Uterine smooth muscle cell (primary cell): ENCODE measurements around the gene LRRC23. TPM values are rescaled to one million over a fixed set of nuclear protein-coding genes. Genes with fewer than 3 reads are reported as not detected.

ENCODE experiments used
- total RNA-seq: library from RNA; depleted of rRNA; stranded (reverse); fragments of >200 nt; gene quantifications from 2 replicates; pipeline ENCODE4 v1.2.3, GENCODE V29; 2014

Gene LRRC23
- 8.6 and 14.4 TPM in 2 replicates for total RNA-seq

GRCh38 chr12:6904280-6905276 is at the start of gene LRRC23:
Gene LRRC23, plus strand, starts transcription at chr12:6904822. Its CDS starts 812 bp downstream, at chr12:6905634.

GRCh38 chr12:6867413-6868210 is 37.0 kb upstream of the LRRC23 start, which contains the start of gene TPI1:
Gene TPI1, plus strand, starts transcription at chr12:6867531. Its CDS starts 36 bp downstream, at chr12:6867567.

DNA sequence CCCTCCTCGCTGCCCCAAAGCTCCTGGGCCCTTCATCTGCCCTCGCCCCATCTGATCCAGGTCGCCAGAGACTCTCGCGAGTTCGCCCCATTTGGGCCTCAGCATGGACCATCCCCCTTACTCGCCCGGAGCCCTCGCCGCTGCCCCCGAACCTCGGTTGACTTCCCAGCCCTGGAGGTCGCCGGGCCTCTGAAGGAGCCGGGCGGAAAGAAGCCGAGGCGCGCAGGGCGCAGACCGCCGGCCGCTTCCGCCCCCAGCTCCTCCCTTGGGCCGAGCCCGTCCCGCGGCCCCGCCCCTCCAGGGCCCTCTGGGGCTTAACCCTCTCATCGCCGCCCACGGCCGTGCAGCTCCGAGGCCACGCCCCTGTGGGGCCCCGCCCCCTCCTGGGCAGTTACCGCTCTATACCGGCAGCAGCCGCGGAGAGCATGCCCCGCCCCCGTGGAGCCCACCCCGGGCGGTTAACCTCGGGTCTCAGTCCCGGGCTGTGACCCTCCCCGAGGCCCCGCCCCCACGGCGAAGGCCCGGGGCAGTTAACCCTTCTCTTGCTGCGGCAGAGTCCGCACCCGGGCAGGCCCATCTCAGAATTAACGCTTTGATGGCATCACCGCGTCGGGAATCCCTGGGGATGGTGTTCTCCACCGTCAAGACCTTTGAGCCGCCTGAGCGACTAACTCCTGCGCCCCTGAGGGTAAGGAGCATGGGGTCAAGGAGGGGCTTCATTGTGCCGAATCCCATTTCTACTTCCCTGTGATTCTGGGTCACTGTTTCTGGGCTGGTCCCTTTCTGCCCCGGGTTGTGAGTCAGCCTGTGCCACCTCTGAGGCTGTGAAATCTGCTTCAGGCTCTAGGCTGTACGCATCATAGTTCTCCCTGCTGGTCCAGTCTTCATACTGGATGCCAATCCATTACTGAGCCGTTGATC is 31.3 kb upstream of the LRRC23 start, which contains the start of gene SPSB2:
SPSB2 (minus strand) TSS at position 210 of the 921 bp plus-strand sequence. CDS start 402 bp downstream, outside the sequence.

DNA sequence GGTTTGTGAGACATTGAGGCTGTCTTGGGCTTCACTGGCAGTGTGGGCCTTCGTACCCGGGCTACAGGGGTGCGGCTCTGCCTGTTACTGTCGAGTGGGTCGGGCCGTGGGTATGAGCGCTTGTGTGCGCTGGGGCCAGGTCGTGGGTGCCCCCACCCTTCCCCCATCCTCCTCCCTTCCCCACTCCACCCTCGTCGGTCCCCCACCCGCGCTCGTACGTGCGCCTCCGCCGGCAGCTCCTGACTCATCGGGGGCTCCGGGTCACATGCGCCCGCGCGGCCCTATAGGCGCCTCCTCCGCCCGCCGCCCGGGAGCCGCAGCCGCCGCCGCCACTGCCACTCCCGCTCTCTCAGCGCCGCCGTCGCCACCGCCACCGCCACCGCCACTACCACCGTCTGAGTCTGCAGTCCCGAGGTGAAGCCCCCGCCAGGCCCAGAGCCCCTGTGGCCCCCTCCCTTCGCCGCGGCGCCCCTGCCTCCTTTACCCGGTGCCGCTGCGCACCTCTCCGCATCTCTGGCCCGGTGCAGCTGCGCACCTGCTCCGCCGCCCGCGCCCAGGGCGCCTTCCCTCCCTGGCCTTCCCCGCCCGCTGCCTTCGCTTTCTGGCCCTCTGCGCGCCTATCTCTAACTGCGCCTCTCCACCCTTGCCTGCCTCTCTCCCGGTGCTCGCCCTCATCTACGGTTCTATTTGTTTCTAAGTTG is 9.8 kb downstream of the LRRC23 start, which contains the start of gene ENO2:
ENO2 (plus strand) TSS at position 335 of the 701 bp plus-strand sequence. CDS start 1,253 bp downstream, outside the sequence.

DNA sequence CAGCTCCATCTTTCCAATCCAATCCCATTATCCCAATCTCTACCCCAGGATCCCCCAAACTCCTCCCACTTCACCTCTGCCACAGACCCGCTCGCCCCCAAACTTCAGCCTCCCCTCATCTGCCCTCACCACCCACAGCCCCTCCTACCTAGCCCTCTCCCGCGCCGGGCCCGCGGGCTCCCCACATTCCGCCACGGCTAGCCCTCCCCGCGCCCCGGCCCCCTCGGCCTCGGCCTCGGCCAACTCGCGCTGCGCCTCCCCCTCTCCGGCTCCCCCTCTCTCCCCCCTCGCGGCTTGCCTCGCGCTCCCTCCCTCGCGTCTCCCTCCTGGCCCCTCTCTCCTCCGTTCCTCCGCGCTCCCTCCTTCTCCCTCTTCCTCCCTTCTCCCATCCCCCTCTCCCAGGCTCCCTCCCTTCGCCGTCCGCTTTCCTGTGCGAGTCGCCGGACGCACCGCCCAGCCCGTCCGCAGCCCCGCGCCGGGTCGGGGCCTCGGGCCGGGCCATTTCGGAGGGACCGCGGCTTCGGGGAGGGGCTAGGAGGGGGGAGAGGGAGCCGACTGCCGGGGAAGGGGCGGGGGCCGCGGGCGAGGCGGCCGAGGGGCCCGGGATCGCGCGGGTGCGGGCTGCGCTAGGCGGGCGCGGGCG is 22.9 kb downstream of the LRRC23 start, which contains the start of gene ATN1:
ATN1 (plus strand) TSS at position 581 of the 643 bp plus-strand sequence. CDS start 6,043 bp downstream, outside the sequence.

GRCh38 chr12:6943722-6944380 is 39.2 kb downstream of the LRRC23 start, which contains the start of the genes C12orf57 and RNU7-1:
Gene C12orf57, plus strand, starts transcription at chr12:6944022. Its CDS starts 100 bp downstream, at chr12:6944122.
Gene RNU7-1, plus strand, starts transcription at chr12:6943816.

DNA sequence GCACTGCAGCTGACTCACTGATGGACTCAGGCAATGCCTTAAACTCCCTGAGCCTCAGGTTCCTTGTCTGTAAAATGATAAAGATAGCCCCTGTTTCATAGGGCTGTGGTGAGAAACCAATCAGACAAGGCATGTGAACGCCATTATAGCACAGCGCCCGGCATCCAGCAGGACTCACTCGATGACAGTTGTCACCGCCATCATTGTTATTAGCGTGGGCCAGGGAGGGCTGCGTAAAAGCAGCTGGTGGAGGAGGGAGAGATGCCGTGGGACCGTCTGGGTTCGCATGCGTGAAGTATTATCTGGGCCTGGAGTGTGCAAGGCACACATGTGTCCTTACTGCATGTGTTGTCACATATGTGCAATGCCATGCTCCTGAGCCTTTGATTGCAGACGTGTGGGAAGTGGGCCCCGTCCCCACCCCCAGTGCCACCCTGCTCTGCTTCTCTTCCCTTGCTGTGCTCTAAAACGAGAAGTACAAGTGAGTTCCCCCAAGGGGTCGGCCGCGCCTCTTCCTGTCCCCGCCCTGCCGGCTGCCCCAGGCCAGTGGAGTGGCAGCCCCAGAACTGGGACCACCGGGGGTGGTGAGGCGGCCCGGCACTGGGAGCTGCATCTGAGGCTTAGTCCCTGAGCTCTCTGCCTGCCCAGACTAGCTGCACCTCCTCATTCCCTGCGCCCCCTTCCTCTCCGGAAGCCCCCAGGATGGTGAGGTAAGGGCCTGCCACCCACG is 46.4 kb downstream of the LRRC23 start, which contains the start of gene PTPN6:
PTPN6 (plus strand) TSS at position 546 of the 730 bp plus-strand sequence; CDS start at position 703, 157 bp downstream.

Other genes with a start within 250 kb of the LRRC23 start
- gene ING4, start 241.7 kb upstream of the LRRC23 start, total RNA-seq = 20.8 and 30.4 TPM in 2 replicates
- 10.1 and 10.3 TPM in 2 replicates for gene ZNF384, start 215.4 kb upstream of the LRRC23 start, total RNA-seq
- gene PIANP, start 204.0 kb upstream of the LRRC23 start, total RNA-seq = under 0.01 TPM in 1 of 2 replicates, not detected in the other
- gene COPS7A, start 180.8 kb upstream of the LRRC23 start, total RNA-seq = 76.7 and 77.9 TPM in 2 replicates
- gene MLF2, start 151.7 kb upstream of the LRRC23 start, total RNA-seq = 131 and 181 TPM in 2 replicates
- gene PTMS, start 138.5 kb upstream of the LRRC23 start, total RNA-seq = 60.1 and 63.5 TPM in 2 replicates
- gene LAG3, start 132.3 kb upstream of the LRRC23 start, total RNA-seq = under 0.01 and 0.11 TPM in 2 replicates
- gene CD4, start 115.3 kb upstream of the LRRC23 start, total RNA-seq = 0.25 TPM in 1 of 2 replicates, not detected in the other
- gene GPR162, start 83.0 kb upstream of the LRRC23 start, total RNA-seq = 5.0 and 6.0 TPM in 2 replicates
- gene P3H3, start 76.4 kb upstream of the LRRC23 start, total RNA-seq = 133 and 175 TPM in 2 replicates
- gene GNB3, start 63.9 kb upstream of the LRRC23 start, total RNA-seq = 2.9 and 3.7 TPM in 2 replicates
- 9.0 and 35.9 TPM in 2 replicates for gene CDCA3, start 53.5 kb upstream of the LRRC23 start, total RNA-seq
- 94.9 and 147 TPM in 2 replicates for gene USP5, start 52.7 kb upstream of the LRRC23 start, total RNA-seq
- gene TPI1, start 37.3 kb upstream of the LRRC23 start, total RNA-seq = 1,238 and 1,525 TPM in 2 replicates
- gene SPSB2, start 31.5 kb upstream of the LRRC23 start, total RNA-seq = 7.0 and 9.5 TPM in 2 replicates
- gene ENO2, start 9.8 kb downstream of the LRRC23 start, total RNA-seq = 29.0 and 38.4 TPM in 2 replicates
- gene ATN1, start 23.1 kb downstream of the LRRC23 start, total RNA-seq = 15.7 and 22.4 TPM in 2 replicates
- not detected in 2 replicates for gene RNU7-1, start 39.0 kb downstream of the LRRC23 start, total RNA-seq
- 60.8 and 143 TPM in 2 replicates for gene C12orf57, start 39.2 kb downstream of the LRRC23 start, total RNA-seq
- gene PTPN6, start 46.5 kb downstream of the LRRC23 start, total RNA-seq = 0.11 TPM in 1 of 2 replicates, not detected in the other
- 155 and 196 TPM in 2 replicates for gene PHB2, start 65.8 kb downstream of the LRRC23 start, total RNA-seq
- 43.5 and 72.2 TPM in 2 replicates for gene EMG1, start 66.1 kb downstream of the LRRC23 start, total RNA-seq
- gene LPCAT3, start 113.7 kb downstream of the LRRC23 start, total RNA-seq = 7.2 and 7.7 TPM in 2 replicates
- gene C1S, start 155.9 kb downstream of the LRRC23 start, total RNA-seq = 72.8 and 248 TPM in 2 replicates
- 27.1 and 114 TPM in 2 replicates for gene C1R, start 187.6 kb downstream of the LRRC23 start, total RNA-seq
- gene C1RL, start 204.4 kb downstream of the LRRC23 start, total RNA-seq = 17.4 and 30.1 TPM in 2 replicates
- 0.12 TPM in 1 of 2 replicates, not detected in the other for gene RBP5, start 224.1 kb downstream of the LRRC23 start, total RNA-seq
- 9.3 and 20.7 TPM in 2 replicates for gene CLSTN3, start 225.5 kb downstream of the LRRC23 start, total RNA-seq